Measurements from ENCODE around the gene NCKAP5. TPM values are rescaled to one million over a fixed set of nuclear protein-coding genes. Genes with fewer than 3 reads are reported as not detected.

NCKAP5 gene
- total RNA-seq, 1 donor from 2014 or later = 8.8 TPM

- Histone ChIP-seq H3K4me1 (no peaks in the 10 kb centered on the region), H3K27me3 (no peaks in the 10 kb centered on the region), H3K4me3 (no peak overlapping the region), H3K9me3 (no peaks in the 10 kb centered on the region), H3K36me3 (no peaks in the 10 kb centered on the region), H3K27ac (no peak overlapping the region)
- no peak for DNase-seq (ENCODE audit: extremely low spot score in 2 of 2)
- intact Hi-C loops (cut with DNase I) = no loop called here
- TF ChIP-seq POLR2A (IDR thresholded peaks at IDR 0.05) = no peak
- TF ChIP-seq CTCF (IDR thresholded peaks at IDR 0.05) = no peak
- no peak for TF ChIP-seq POLR2AphosphoS5 (IDR thresholded peaks at IDR 0.05; ENCODE audit: insufficient read depth in 1 of 2, low read depth in 1 of 2)
Measured at GRCh38 chr2:132897111-132897510, 671.2 kb downstream of the NCKAP5 start.

GRCh38 chr2:132896073-132896472 is 672.2 kb downstream of the NCKAP5 start:
- Histone ChIP-seq H3K9me3 (no peaks in the 10 kb centered on the region), H3K27ac (no peak overlapping the region), H3K27me3 (no peaks in the 10 kb centered on the region), H3K36me3 (no peaks in the 10 kb centered on the region), H3K4me3 (no peak overlapping the region), H3K4me1 (no peaks in the 10 kb centered on the region)
- no peak for TF ChIP-seq POLR2AphosphoS5 (IDR thresholded peaks at IDR 0.05; ENCODE audit: insufficient read depth in 1 of 2, low read depth in 1 of 2)
- no peak for TF ChIP-seq CTCF (IDR thresholded peaks at IDR 0.05)
- intact Hi-C loops (cut with DNase I) = no loop called here
- DNase-seq (ENCODE audit: extremely low spot score in 2 of 2) = no peak

- intact Hi-C loops (cut with DNase I) = no loop called here
- no peak for TF ChIP-seq POLR2A (IDR thresholded peaks at IDR 0.05)
- TF ChIP-seq CTCF (IDR thresholded peaks at IDR 0.05) = no peak
- TF ChIP-seq POLR2AphosphoS5 (IDR thresholded peaks at IDR 0.05; ENCODE audit: insufficient read depth in 1 of 2, low read depth in 1 of 2) = no peak
- Histone ChIP-seq H3K9me3 (no peaks in the 10 kb centered on the region), H3K36me3 (no peaks in the 10 kb centered on the region), H3K27me3 (no peaks in the 10 kb centered on the region), H3K4me3 (no peak overlapping the region), H3K4me1 (no peaks in the 10 kb centered on the region), H3K27ac (no peak overlapping the region)
- DNase-seq (ENCODE audit: extremely low spot score in 2 of 2) = no peak
Measured at GRCh38 chr2:132891498-132891897, 676.8 kb downstream of the NCKAP5 start.

GRCh38 chr2:132886574-132886973 is 681.7 kb downstream of the NCKAP5 start:
- intact Hi-C loops (cut with DNase I) = no loop called here
- Histone ChIP-seq H3K9me3 (no peaks in the 10 kb centered on the region), H3K27ac (no peak overlapping the region), H3K36me3 (no peaks in the 10 kb centered on the region), H3K27me3 (no peaks in the 10 kb centered on the region), H3K4me3 (no peak overlapping the region), H3K4me1 (no peaks in the 10 kb centered on the region)
- TF ChIP-seq POLR2A (IDR thresholded peaks at IDR 0.05) (no peak), POLR2AphosphoS5 (IDR thresholded peaks at IDR 0.05; ENCODE audit: insufficient read depth in 1 of 2, low read depth in 1 of 2) (no peak), CTCF (IDR thresholded peaks at IDR 0.05) (no peak)
- DNase-seq (ENCODE audit: extremely low spot score in 2 of 2) = no peak

GRCh38 chr2:132884705-132885104 is 683.6 kb downstream of the NCKAP5 start:
- Histone ChIP-seq H3K36me3 (no peaks in the 10 kb centered on the region), H3K27ac (no peak overlapping the region), H3K9me3 (no peaks in the 10 kb centered on the region), H3K27me3 (no peaks in the 10 kb centered on the region), H3K4me3 (no peak overlapping the region), H3K4me1 (no peaks in the 10 kb centered on the region)
- DNase-seq (ENCODE audit: extremely low spot score in 2 of 2) = no peak
- no peak for TF ChIP-seq POLR2A (IDR thresholded peaks at IDR 0.05)
- no peak for TF ChIP-seq POLR2AphosphoS5 (IDR thresholded peaks at IDR 0.05; ENCODE audit: insufficient read depth in 1 of 2, low read depth in 1 of 2)
- no peak for TF ChIP-seq CTCF (IDR thresholded peaks at IDR 0.05)
- intact Hi-C loops (cut with DNase I) = no loop called here

Data from vagina (tissue), 2 donors.